ENCODE results near the gene ZNF608.

ZNF608 gene

GRCh38 chr5:124745928-124746915 is at the start of gene ZNF608:
Gene ZNF608 (minus strand): TSS chr5:124746639. CDS start chr5:124744989, 1,650 bp downstream.
- FAIRE-seq, result no peak
- no peak for DNase-seq (ENCODE audit: insufficient read length, low spot score)
- no peak for TF ChIP-seq POLR2A (IDR thresholded peaks at IDR 0.05; ENCODE audit: low read depth, low read length)

DNA sequence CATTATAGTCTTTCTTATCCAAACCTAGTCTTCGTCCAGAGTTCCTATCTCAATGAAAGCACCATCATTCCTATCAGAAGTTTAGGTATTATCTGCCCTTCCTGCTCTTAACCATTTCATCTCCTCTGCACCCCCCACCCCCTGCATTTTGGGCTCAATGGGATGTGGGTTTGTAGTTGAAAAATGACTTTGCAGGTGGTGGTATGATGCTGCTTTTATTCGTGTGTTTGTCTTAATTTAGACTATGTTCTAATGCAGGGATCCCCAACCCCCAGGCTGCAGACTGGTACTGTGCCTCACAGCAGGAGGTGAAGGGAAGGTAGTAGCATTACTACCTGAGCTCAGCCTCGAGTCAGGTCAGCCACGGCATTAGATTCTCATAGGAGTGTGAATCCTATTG is 49.4 kb upstream of the ZNF608 start:
- no peak for FAIRE-seq
- TF ChIP-seq POLR2A (IDR thresholded peaks at IDR 0.05; ENCODE audit: low read depth, low read length), result no peak
- no peak for DNase-seq (ENCODE audit: insufficient read length, low spot score)

DNA sequence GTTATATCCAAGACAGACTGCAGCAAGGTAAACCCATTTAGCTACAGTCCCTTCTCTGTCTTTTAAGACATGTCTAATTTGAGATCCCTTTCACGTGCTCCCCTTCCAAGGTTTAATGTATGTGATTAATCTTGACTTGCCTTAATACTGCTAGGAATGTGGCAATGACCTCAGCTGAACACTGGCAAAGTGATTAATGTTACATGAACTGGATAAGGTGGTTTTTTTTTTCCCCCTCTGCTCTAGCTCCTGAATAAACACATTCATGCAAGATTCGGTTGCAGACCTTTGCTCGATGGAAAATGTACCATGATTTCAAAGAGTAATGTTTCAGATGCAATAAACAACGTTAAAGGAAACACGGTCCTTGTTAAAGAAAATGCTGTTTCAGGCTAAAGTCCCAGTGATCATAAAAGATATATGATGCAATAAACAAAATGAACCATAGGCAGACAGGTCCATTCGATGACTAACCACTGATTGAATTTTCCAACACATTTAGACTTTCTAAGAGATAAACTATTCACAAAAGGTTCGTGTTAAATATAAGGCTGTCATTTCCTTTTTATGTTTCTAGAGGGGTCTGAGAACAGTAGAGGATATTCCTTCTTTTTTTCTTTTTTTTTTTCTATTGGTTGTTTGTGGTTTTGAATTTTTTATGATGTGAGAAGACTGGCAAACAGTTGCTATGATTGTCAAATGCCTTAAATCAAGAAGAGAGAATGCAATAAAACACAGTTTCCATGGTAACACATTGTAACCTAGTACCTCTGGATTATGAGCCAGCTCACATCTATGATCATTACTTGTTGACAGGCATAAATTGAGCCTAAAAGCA is 44.7 kb upstream of the ZNF608 start:
- DNase-seq (ENCODE audit: insufficient read length, low spot score) (no peak), FAIRE-seq (no peak)
- no peak for TF ChIP-seq POLR2A (IDR thresholded peaks at IDR 0.05; ENCODE audit: low read depth, low read length)

GRCh38 chr5:124790301-124790894 is 44.0 kb upstream of the ZNF608 start:
- no peak for TF ChIP-seq POLR2A (IDR thresholded peaks at IDR 0.05; ENCODE audit: low read depth, low read length)
- no peak for FAIRE-seq
- DNase-seq (ENCODE audit: insufficient read length, low spot score), result no peak

DNA sequence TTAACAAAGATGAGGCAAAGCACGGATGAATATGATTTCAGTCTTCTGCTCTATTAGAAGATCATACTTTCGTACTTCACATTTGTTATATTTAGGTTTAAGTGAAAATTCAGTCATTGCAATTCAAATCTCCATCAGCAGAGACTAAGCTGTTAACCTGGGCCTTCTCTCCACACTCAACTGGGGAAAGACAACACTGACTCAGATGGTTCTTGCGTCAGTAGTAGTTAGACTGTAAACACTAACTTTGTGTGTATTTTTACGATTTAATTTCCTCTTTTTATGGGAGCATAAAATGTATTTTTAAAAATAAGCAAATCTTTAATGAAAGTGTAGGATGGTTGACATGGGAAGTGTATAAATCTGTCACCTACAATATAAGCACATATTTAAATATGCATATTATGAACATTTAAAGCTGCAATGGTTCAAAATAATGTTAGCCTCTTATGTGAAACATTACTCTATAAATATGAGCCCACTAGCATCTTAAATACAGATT is 42.7 kb upstream of the ZNF608 start:
- no peak for TF ChIP-seq POLR2A (IDR thresholded peaks at IDR 0.05; ENCODE audit: low read depth, low read length)
- DNase-seq (ENCODE audit: insufficient read length, low spot score) (no peak), FAIRE-seq (no peak)

- no peak for FAIRE-seq
- TF ChIP-seq POLR2A (IDR thresholded peaks at IDR 0.05; ENCODE audit: low read depth, low read length), result no peak
- no peak for DNase-seq (ENCODE audit: insufficient read length, low spot score)
These were observed 37.4 kb upstream of the ZNF608 start for GRCh38 chr5:124783794-124784193.

- FAIRE-seq (no peak), DNase-seq (ENCODE audit: insufficient read length, low spot score) (no peak)
- no peak for TF ChIP-seq POLR2A (IDR thresholded peaks at IDR 0.05; ENCODE audit: low read depth, low read length)
These were observed 36.8 kb upstream of the ZNF608 start for GRCh38 chr5:124783285-124783684.

GRCh38 chr5:124782262-124782661 is 35.8 kb upstream of the ZNF608 start:
- FAIRE-seq (no peak), DNase-seq (ENCODE audit: insufficient read length, low spot score) (no peak)
- TF ChIP-seq POLR2A (IDR thresholded peaks at IDR 0.05; ENCODE audit: low read depth, low read length), result no peak

- DNase-seq (ENCODE audit: insufficient read length, low spot score) (no peak), FAIRE-seq (no peak)
- no peak for TF ChIP-seq POLR2A (IDR thresholded peaks at IDR 0.05; ENCODE audit: low read depth, low read length)
These were observed 33.6 kb upstream of the ZNF608 start for GRCh38 chr5:124780011-124780410.

DNA sequence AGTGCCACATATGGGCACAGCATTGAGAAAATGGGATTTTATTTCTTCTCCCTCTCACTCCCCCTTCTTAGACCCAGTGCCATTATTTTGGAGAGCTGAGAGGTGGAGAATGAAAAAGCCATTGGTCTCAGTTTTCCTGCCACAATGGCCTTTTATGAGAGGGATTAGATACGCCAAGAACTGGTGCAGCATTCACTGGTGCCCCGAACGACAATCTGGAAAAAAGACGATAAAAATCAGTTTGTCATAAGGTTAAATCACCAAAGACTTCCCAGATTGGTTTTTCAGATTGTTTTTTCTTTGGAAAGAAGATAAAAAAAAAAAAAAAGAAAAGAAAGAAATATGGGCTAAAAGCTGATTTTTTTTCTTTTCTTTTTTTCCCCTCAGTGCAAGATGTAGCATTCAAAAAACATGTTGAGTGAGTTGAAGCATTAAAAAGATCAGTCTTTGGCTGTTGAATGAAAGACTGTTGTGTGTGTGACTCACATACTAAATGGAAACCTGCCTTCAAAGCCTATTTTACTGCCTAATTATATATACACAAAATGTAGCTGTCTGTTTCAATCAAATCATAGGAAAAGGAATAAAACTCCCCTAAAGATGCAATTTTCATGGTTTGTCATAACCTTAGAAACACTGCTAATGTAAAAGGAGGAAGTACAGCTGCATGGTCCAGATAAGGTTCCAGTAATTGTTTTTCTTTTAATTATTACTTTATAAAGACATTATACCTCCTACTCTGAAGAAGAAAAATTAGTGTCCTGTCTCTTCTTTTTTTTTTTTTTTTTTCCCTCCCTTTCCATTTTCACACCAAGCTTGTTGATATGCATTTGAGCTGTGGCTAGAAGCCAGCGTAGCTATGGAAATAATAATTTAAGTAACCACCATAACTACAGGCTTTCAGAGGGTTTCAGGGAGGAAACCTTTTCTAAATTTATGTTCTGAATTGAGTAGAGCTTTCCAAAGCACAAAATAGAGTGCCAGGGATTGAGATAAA is 27.2 kb upstream of the ZNF608 start:
- FAIRE-seq, result no peak
- no peak for TF ChIP-seq POLR2A (IDR thresholded peaks at IDR 0.05; ENCODE audit: low read depth, low read length)
- no peak for DNase-seq (ENCODE audit: insufficient read length, low spot score)

DNA sequence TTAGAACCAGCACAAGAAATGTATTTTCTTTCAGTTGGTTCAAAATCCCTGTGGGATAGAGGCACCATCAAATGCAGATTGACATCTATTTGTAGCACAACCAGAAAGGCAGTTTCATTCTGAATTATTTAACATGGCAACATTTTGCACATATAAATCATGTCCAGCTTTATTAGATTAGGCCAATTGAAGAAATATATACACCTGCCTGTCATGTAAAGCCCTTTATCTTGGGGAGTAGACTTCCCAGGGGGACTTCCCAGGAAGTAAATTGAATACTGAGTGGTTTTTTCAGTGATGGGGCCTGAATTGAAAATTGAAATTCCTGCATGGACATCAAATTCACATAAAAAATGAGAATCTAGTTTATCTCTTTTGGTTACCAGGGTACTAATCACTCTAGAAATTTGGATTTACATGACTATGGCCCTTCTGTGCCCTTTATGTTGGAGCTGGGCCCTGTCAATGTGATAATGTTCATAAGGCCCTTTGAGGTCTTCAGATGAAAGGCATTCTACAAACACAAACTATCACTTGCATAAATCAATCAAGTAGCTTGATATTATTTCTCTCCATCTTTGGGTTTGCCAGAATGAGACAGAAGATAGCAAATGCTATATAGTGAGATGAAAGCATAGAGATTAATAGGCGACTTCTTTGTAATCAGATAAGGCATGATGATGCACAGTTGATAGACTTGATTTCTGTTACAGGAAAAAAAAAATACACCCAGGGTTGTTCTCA is 26.2 kb upstream of the ZNF608 start:
- no peak for TF ChIP-seq POLR2A (IDR thresholded peaks at IDR 0.05; ENCODE audit: low read depth, low read length)
- DNase-seq (ENCODE audit: insufficient read length, low spot score) (no peak), FAIRE-seq (no peak)

- FAIRE-seq (no peak), DNase-seq (ENCODE audit: insufficient read length, low spot score) (no peak)
- no peak for TF ChIP-seq POLR2A (IDR thresholded peaks at IDR 0.05; ENCODE audit: low read depth, low read length)
These were observed 25.3 kb upstream of the ZNF608 start for GRCh38 chr5:124771761-124772160.

Measured in H54 (cell line).